H1 (cell line): Measurements from ENCODE around the gene ZDHHC16. TPM values are rescaled to one million over a fixed set of nuclear protein-coding genes. Genes with fewer than 3 reads are reported as not detected.

Source experiments
- CHD7 ChIP-seq: fragments of 300-600 bp; sonication (generic); IDR thresholded peaks from 2 replicates; pipeline ENCODE4 v1.7.1; 2012; ENCODE audit warnings: low read length, moderate library complexity, mild to moderate bottlenecking, inconsistent platforms; ENCODE audit not compliant: insufficient replicate concordance
- CTCF ChIP-seq, 3 experiments: IDR thresholded peaks; 1 replicate in 2 of 3; 2 replicates in 1 of 3; pipeline versions ENCODE4 v1.5.1 to v1.6.1; 2011; ENCODE audit warnings: low read length in 3 of 3, mild to moderate bottlenecking in 3 of 3, inconsistent platforms in 2 of 3, low read depth in 1 of 3, moderate library complexity in 1 of 3; ENCODE audit not compliant: insufficient read depth in 1 of 3; ENCODE audit errors: control extremely low read depth in 1 of 3
- FOSL1 ChIP-seq: IDR thresholded peaks from 2 replicates; pipeline ENCODE4 v1.6.1; 2011; ENCODE audit warnings: mild to moderate bottlenecking, low read depth, low read length, moderate library complexity; ENCODE audit not compliant: insufficient read depth
- RNF2 ChIP-seq: fragments of 200-900, 300-1000 bp; sonication (generic); IDR thresholded peaks from 2 replicates; pipeline ENCODE4 v1.7.1; 2016; ENCODE audit warnings: borderline replicate concordance, low read depth, mild to moderate bottlenecking, antibody characterized with exemption, low read length; ENCODE audit not compliant: poor library complexity, severe bottlenecking; ENCODE audit errors: missing control alignments
- SP1 ChIP-seq: IDR thresholded peaks from 2 replicates; pipeline ENCODE4 v1.6.1; 2011; ENCODE audit warnings: low read depth, low read length
- TAF7 ChIP-seq: optimal IDR thresholded peaks from 2 replicates; pipeline ENCODE3; 2011; ENCODE audit warnings: low read depth, mild to moderate bottlenecking, inconsistent platforms, low read length, moderate library complexity, borderline replicate concordance
- polyA plus RNA-seq, 7 experiments: library from polyadenylated mRNA; depleted of rRNA in 3 of 7; stranded (reverse) in 5 of 7; unstranded in 2 of 7; fragments of >200 nt in 5 of 7; fragments of 200-250 nt in 2 of 7; gene quantifications; 1 replicate in 5 of 7; 2 replicates in 1 of 7; 4 replicates in 1 of 7; pipeline versions ENCODE4 v1.2.1 to v1.2.3, GENCODE V29; 2011 to 2013; ENCODE audit warnings: missing spikeins in 2 of 7, mixed read lengths in 2 of 7
- total RNA-seq: library from RNA; stranded (reverse); fragmentation: NEBNext Ultra II Directional; extraction: Animal tissue kit (Norgen Biotek cat#: 25700); gene quantifications from 2 replicates; pipeline ENCODE4 v1.2.1, GENCODE V29; 2021

ZDHHC16 gene
- total and polyA plus RNA-seq, 2 of the 8 experiments (the other 6 are each of a cell fraction or from before 2014, with no cell fraction given) = 45.9 to 108 TPM

- TF ChIP-seq CHD7 (no peak), FOSL1 (no peak), SP1 (peak; percentile 68; the same call in 1 of the 2 replicates), RNF2 (no peak), CTCF (IDR thresholded peaks at IDR 0.05; ENCODE audit: control extremely low read depth in 1 of 3, insufficient read depth in 1 of 3, low read depth in 1 of 3, low read length in 3 of 3) (peak; percentile 63 to 96 (median 95)), TAF7 (no peak)
These were observed 17.6 kb downstream of the ZDHHC16 start (continued) for GRCh38 chr10:97463363-97464132.
